MM.1S (cell line): ENCODE measurements around the gene AADACL4.

ENCODE experiments used
- EZH2 ChIP-seq: fragments of 300-600 bp; sonication (generic); optimal IDR thresholded peaks from 2 replicates; pipeline ENCODE3; 2017; ENCODE audit warnings: low read depth, mild to moderate bottlenecking, antibody characterized with exemption, low read length, mixed read lengths
- TF ChIP-seq, protein P1 (sequence below): fragments of 300-600 bp; sonication (generic); IDR thresholded peaks from 2 replicates; pipeline ENCODE4 v1.5.1; 2016; ENCODE audit warnings: antibody characterized with exemption, low read length, mixed read lengths

DNA sequence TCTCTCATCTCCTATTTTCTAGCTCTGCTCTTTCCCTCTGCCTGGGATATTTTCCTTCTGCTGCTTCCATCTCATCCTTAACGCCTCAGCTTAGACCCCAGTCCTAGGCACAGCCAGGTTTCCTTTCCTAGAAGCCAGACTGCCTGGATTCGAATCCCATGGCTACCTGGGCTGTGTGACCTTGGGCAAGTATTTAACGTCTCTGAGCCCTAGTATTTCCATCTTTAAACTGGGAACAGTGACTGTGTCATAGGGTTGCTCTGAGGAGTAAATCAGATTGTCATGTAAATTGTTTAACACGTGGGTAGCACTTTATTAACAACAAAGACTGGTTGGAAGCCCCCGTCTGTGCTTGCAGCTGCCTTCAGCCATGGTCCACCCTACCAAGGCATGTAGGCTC is 44.2 kb upstream of the AADACL4 start:
- TF ChIP-seq, protein P1, sequence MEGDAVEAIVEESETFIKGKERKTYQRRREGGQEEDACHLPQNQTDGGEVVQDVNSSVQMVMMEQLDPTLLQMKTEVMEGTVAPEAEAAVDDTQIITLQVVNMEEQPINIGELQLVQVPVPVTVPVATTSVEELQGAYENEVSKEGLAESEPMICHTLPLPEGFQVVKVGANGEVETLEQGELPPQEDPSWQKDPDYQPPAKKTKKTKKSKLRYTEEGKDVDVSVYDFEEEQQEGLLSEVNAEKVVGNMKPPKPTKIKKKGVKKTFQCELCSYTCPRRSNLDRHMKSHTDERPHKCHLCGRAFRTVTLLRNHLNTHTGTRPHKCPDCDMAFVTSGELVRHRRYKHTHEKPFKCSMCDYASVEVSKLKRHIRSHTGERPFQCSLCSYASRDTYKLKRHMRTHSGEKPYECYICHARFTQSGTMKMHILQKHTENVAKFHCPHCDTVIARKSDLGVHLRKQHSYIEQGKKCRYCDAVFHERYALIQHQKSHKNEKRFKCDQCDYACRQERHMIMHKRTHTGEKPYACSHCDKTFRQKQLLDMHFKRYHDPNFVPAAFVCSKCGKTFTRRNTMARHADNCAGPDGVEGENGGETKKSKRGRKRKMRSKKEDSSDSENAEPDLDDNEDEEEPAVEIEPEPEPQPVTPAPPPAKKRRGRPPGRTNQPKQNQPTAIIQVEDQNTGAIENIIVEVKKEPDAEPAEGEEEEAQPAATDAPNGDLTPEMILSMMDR = no peak
- TF ChIP-seq EZH2 = no peak
